AG04450 (cell line): ENCODE data around the gene AVPI1. TPM values are rescaled to one million over a fixed set of nuclear protein-coding genes. Genes with fewer than 3 reads are reported as not detected.

Source experiments
- CTCF ChIA-PET: fragments of 300-600, 350-600 bp; formaldehyde crosslinking; extraction: SDS; loops from one replicate; lab custom pipeline; 2022; ENCODE audit warnings: antibody characterized with exemption, inconsistent platforms; lab: Charles Lee
- POLR2A ChIA-PET: fragments of 350-600 bp; formaldehyde crosslinking; extraction: SDS; loops from one replicate; lab custom pipeline; 2021; ENCODE audit warnings: antibody characterized with exemption, inconsistent platforms; lab: Yijun Ruan, JAX
- DNase-seq: peaks from one replicate; pipeline ENCODE4 v3.0.0-alpha.2; 2011; ENCODE audit warnings: low read depth, low spot score
- H3K27ac ChIP-seq: one replicate; pipeline ENCODE4 v1.5.1; 2012; ENCODE audit warnings: low read depth, low read length, control low read depth
- H3K27me3 ChIP-seq: one replicate; pipeline ENCODE4 v1.6.0; 2012; ENCODE audit warnings: low read length; ENCODE audit not compliant: control insufficient read depth, insufficient read depth
- H3K4me3 ChIP-seq: 2 replicates; pipeline ENCODE4 v1.5.1; 2011; ENCODE audit warnings: mild to moderate bottlenecking, low read depth, low read length, control low read depth
- H3K9me3 ChIP-seq: 2 replicates; pipeline ENCODE4 v1.5.1; 2012; ENCODE audit warnings: low read length; ENCODE audit not compliant: control insufficient read depth, insufficient read depth
- CTCF ChIP-seq: IDR thresholded peaks from 2 replicates; pipeline ENCODE4 v1.5.1; 2011; ENCODE audit warnings: low read depth, low read length, control low read depth, inconsistent platforms
- polyA plus RNA-seq: library from polyadenylated mRNA; depleted of rRNA; stranded (reverse); fragments of >200 nt; gene quantifications from 2 replicates; pipeline ENCODE4 v1.2.3, GENCODE V29; 2011

Gene AVPI1
- polyA plus RNA-seq, 1 experiment: 26.5 TPM

- H3K4me3 ChIP-seq: no peak overlapping the region
- ChIA-PET CTCF (interaction anchor here (0.5 to 4.3 kb wide), 6 partner anchors 8 to 446 kb away, joined by 3 to 44 read pairs (median 16); no protein-coding TSS in a partner anchor), POLR2A (interaction anchor here (0.6 to 3.3 kb wide), 8 partner anchors 11 to 97 kb away, joined by 3 to 21 read pairs (median 6); partner anchors contain the start of genes AVPI1, MARVELD1 and ZFYVE27)
- no peaks in the 10 kb centered on the region for H3K9me3 ChIP-seq
- H3K27ac ChIP-seq: peak overlapping the region; percentile 31
- no peak for TF ChIP-seq CTCF
- no peaks in the 10 kb centered on the region for H3K27me3 ChIP-seq
- DNase-seq: no peak
Observed at GRCh38 chr10:97724341-97724941, 37.4 kb upstream of the AVPI1 start.

GRCh38 chr10:97723001-97723400, 36.0 kb upstream of the AVPI1 start:
- Histone ChIP-seq H3K9me3 (no peaks in the 10 kb centered on the region), H3K27me3 (no peaks in the 10 kb centered on the region), H3K27ac (no peak overlapping the region), H3K4me3 (no peak overlapping the region)
- DNase-seq: no peak
- POLR2A ChIA-PET: interaction anchor here (2.4 to 3.3 kb wide), 2 partner anchors 9 to 34 kb away, joined by 10 to 21 read pairs; partner anchors contain the start of gene MARVELD1
- CTCF ChIA-PET: interaction anchor here (1.0 to 4.1 kb wide), 5 partner anchors 8 to 34 kb away, joined by 3 to 44 read pairs (median 6); partner anchors contain the start of gene ZFYVE27
- no peak for TF ChIP-seq CTCF

GRCh38 chr10:97721871-97722780, 35.1 kb upstream of the AVPI1 start:
- no peak overlapping the region for H3K27ac ChIP-seq
- ChIA-PET CTCF (interaction anchor here (1.6 to 4.1 kb wide), 4 partner anchors 9 to 21 kb away, joined by 3 to 44 read pairs (median 18); no protein-coding TSS in a partner anchor), POLR2A (interaction anchor here (2.4 to 3.3 kb wide), 2 partner anchors 8 to 33 kb away, joined by 10 to 21 read pairs; partner anchors contain the start of gene MARVELD1)
- H3K4me3 ChIP-seq: no peak overlapping the region
- no peak for TF ChIP-seq CTCF
- no peaks in the 10 kb centered on the region for H3K9me3 ChIP-seq
- H3K27me3 ChIP-seq: no peaks in the 10 kb centered on the region
- DNase-seq: no peak

DNA sequence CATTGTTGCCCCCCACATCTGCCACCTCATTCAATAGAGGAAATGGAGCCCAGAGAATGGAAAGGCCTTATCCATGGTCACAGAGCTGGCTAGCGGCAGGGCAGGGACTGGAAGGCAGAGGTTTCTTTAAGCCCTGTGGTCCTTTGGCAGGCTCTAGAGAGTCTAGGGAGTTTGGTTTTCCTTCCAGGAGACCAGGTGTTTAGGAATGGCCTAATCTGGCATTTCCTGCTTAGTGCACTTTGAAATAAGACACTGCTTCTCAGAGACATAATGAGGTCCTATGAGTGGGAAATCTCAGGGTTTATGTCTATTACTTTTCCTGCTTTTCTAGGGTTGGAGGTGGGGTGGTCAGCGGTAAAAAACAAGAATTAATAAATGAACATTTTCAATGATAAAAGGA, 32.6 kb upstream of the AVPI1 start:
- Histone ChIP-seq H3K9me3 (no peaks in the 10 kb centered on the region), H3K27me3 (no peaks in the 10 kb centered on the region), H3K27ac (peak overlapping the region; percentile 39), H3K4me3 (no peak overlapping the region)
- no peak for DNase-seq
- ChIA-PET POLR2A (no interaction called here), CTCF (interaction anchor here (1.1 to 5.1 kb wide), 4 partner anchors 10 to 43 kb away, joined by 3 to 31 read pairs (median 10); no protein-coding TSS in a partner anchor)
- TF ChIP-seq CTCF: no peak
